ENCODE data around the gene DRG1.

- TF ChIP-seq CTCF (IDR thresholded peaks at IDR 0.05) (no peak), POLR2A (IDR thresholded peaks at IDR 0.05) (no peak)
Observed at GRCh38 chr22:31398231-31398630, 1.2 kb upstream of the DRG1 start.

Measured in esophagus squamous epithelium (tissue), 4 donors.